Effector CD4-positive, alpha-beta T cell (primary cell): ENCODE measurements around the gene THAP7.
"Not testable (repeated sequence)": the region's sequence is repeated elsewhere in the genome, so short reads cannot be mapped to it uniquely, and the experiment has no call there.

Experiments used
- DNase-seq: peaks from one replicate; pipeline ENCODE4 v3.0.0-alpha.2; 2020
- total RNA-seq: gene quantifications from one replicate; lab custom pipeline; 2026; lab: John Stamatoyannopoulos, UW

THAP7 gene, protein sequence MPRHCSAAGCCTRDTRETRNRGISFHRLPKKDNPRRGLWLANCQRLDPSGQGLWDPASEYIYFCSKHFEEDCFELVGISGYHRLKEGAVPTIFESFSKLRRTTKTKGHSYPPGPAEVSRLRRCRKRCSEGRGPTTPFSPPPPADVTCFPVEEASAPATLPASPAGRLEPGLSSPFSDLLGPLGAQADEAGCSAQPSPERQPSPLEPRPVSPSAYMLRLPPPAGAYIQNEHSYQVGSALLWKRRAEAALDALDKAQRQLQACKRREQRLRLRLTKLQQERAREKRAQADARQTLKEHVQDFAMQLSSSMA
- total RNA-seq: 65.1 reads per million, percentile 74 among the genes with 10 or more reads in this experiment

DNA sequence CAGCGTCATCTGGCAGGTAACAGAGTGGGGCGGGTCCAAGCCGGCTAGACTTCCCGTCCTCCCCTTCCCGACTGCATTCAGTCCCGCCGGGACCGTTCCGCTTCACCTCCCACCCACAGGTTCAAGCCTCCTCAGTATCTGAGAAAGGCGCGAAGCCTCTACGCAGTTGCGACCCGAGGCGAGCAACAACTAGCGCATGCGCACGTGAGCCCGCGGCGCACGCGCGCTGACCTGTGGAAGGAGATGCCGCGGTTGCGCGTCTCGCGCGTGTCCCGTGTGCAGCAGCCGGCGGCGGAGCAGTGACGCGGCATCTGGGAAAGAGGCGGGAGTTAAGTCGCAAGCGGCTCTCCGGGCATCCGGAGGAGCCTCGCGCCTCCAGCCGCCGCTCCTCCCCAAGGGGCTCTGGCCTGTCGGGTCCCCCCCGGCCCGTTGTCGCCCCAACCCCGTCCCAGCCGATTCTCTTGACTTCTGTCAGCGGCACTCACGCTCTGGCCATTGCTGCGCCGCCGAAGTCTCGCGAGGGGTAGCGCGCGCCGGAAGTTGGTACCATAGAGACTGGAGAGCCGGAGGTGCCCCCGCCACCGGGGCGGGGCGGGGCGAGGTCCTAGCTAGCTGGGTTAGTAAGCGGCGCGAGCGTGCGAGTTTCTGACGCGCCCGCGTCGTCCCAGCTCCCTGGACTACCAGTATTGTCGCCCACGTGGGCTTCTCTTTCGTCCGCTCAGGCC, at the start of gene THAP7:
TSS of gene THAP7 (minus strand) at position 518 of the 725 bp plus-strand sequence. CDS start at position 311, 207 bp downstream.
- peak; percentile 97 for DNase-seq

DNA sequence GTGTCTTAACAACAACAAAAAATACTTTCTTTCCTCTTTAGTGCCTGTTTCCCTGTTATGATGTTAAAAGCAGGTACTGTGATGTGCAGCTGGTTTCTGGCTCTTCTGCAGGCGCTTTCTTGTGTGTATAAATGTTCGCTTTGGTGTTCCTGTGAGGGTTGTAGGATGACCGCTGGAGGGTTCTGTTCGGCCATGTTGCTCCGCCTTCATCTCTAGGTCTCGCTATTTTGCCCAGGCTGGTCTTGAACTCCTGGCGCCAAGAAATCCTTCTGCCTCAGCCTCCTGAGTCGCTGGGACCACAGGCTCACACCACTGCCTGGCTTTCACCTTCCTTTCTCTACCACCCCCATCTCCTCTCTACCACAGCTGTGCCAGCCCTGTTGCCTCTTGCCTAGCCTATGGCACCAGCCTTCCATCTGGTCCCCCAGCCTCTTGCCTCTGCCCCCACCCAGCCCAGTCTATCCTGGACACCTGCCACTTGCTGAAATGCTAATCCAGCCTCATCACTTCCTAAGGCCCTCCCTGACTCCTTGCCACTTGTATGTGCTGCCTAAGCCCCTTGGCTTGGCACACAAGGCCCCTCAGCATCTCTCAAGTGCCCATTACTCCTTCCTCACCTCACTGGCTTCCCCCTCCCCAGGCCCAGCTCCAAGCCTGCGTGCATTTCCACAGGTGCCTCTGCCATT, 49.4 kb upstream of the THAP7 start:
- no peak for DNase-seq

DNA sequence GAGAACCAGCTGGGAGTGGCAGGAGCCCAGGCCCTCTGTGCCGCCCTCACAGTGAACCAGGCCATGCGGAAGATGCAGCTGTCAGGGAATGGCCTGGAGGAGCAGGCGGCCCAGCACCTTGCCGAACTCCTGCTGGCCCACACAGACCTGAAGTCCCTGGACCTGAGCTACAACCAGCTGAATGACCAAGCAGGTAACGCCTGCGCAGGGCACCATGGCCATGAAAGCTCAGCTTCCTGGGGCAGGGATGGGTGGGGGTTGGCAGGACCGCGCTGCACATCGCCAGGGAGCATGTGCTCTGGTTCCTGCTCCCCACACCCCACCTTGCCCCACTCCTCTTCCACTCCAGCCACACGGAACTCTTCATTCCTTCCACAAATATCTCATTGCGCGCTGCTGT, 47.0 kb upstream of the THAP7 start:
- DNase-seq: not testable (repeated sequence)

DNA sequence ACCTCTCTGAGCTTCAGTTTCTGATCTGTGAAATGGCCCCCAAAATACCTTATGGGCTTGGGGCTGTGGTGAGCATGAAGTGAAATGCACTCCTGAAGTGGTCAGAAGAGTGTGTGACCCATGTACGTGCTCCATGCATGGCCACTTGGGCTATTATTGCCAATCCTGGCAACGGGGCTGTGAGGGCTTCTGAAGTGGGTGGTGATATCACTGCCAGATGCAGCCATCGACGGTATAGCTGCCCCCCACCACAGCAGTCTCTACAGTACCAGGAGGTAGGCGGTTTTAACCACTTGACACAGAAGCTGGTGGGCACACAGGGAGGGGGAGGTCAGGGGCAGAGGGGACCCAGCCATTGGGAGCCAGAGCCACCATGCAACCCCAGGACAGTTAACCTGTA, 46.5 kb upstream of the THAP7 start:
- not testable (repeated sequence) for DNase-seq

DNA sequence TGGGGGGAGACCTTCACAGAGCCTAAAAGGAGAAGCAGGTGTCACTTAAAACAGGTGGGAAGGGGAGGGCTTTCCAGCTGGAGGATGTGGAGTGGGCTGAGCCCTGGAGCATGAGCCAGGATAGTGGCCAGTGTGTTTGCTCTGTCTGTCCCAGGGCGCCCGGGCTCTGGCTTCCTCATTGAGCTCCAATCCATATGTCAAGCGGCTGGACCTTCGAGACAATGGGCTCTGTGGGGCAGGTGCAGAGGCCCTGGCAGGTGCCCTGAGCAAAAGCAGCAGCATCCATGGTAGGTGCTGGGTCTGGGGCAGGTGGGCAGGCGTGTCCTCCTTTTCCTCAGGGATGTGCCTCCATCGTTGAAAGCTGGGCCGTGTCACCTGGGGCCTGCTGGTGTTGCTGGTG, 45.8 kb upstream of the THAP7 start:
- DNase-seq: no peak

DNA sequence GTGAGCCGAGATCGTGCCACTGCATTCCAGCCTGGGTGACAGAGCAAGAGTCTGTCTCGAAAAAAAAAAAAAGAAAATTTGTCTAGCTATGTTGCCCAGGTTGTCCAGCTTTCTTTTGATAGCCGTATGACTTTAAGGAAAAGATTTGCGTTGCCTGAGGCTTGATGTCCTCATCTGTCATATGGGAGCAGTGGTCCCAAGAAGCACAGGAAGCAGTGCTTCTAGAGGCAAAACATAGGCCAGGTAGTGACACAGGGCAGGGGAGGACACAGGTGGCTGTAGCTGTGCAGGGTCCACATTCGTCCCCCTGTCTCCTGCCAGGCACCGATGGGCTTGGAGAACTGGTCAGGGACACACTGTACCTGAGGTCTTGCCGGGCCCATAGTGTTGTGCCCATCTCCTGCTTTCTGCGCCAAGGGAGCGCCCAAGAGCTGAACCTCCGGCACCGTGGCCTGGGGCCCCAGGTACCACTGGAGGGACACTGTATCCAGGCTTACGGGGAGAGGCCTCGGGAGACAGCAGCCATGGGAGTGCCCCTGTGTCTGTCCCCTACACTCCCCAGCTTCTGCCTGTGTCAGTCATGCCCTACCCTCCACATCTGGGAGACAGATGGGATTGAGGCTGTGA, 45.2 kb upstream of the THAP7 start:
- no peak for DNase-seq

DNA sequence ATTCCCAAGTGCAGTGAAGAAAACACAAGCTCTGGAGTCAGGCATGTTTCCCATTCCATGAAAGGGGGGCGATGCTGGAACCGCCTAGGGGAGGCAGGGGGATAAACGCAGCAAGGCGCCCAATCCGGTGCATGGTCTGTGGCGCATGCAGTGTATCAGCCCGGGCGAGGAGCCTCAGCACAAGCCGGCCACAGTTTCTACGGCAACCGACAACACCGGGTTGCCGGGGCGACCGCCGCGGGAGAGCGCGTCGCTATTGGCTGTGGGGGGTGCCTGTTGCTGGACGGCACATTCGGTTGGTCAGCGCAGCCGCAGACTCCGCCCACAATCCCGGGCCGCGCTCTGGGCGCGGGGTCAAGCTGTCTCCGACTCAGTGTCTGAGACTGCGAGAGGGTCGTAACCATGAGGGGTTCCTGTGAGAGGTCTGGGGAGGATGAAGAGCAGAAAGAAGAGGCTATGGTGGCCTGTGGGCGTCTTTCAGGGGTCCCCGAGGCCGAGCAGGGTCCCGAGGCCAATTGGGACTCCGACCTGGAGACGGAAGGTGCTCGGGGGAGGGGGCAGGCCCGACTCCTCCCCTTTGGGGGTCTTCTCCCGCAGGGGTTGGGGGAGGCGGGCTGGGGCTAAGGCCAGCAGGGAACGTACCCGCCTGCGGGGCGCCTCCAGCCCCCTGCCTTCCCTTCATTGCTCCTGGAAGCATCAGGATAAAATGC, 43.8 kb upstream of the THAP7 start, which contains the start of gene LRRC74B:
TSS of gene LRRC74B (plus strand) at position 362 of the 710 bp plus-strand sequence. CDS start at position 403, 41 bp downstream.
- DNase-seq: peak; percentile 21

DNA sequence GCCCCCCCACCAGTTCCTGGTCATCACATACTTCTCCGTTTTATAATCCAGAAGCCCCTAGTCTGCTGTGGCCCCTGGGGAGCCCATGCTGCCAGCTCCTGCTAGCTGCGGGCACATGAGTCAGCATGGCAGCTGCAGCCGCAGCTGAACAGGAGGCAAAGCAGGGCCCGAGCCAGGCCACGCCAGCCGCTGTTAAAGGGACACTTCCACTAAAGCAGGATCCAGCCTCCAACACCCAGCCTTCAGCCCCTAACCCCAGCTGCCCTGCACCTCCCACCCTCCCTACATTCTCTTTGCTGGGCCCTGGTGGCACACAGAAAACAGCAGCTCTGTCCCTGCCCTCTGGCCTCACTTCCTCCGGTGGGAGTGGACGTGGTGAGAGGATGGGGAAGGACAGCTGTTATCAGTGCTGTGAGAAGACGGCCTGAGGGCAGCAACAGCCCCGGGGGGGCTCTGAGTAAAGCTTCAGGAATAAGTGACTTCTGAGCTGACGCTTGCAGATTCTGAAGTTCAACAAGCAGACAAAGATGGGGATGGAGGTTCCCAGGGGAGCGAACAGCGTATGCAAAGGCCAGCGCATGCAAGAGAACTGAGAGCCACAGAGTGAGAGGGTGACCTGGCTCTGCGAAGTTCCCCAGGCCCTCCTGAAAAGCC, 43.1 kb upstream of the THAP7 start:
- no peak for DNase-seq

DNA sequence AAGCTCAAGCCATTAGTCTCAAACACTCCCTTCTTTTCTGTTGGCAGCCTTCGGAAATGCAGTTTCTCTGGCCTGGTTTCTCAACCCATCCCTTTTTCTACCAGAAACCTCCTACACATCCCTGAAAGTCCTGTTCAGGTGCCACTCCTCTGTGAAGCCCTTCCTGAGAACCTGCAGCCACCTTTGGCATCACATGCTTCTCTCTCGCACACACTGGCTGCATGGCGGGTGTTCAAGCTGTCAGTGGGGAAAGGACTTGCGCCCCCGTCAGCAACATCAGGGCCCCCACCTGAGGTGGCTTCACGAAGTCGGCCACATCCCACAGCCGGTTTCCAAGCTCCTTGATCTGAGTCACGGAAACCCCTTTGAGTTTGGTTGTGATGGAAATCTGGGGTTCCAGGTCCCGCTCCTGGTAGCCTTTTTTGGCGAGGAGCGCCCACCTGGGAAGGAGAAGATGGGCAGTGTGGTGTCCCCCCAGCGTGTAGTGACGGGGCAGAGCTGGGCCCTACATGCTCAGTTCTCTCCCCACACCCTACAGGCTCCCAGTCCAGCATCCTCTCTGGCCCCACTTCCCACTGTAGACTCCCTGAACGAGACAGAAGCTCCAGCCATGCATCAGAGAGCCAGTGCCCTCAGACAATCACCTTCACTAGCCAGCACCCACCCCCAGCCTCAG, 42.1 kb upstream of the THAP7 start:
- DNase-seq: no peak

DNA sequence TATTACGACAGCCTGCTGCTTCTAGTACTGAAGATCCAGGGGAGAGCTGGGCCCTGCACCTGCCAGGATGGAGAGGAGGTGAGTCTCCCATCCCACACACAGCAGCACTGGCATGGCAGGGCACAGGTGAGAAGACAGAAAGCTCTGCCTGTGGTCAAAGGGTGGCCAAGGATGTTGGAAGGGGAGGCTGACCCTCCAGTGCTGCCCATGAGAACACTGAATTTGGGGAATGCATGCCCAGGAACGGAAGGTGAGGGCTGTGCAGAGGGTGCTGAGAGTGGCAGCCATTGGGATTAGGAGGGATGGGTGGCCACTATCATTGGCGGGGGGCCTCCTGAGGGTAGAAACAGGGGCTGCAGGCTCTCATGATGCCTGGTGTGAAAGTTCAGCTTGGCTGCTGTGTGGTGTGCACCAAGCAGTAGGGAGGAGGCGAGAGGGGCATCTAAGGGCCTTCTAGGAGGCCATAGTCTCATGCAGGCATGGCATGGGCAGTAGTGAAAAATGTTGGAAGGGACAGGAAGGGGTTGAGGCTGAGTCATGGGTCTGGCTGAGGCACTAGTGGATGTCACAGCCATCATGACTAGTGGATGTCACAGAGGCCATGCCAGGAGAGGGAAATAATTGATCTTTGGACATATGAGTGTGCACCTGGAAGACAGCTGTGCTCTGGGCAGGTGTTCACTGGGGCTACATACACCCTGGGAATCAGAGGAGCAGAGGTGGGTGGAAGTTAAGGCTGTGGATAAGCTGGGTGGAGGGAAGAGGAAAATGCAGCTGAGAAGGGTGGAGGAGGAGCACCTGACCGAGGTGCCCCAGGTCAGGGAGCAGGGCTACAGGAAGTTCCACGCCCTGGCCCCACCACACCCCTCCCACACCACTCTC, 41.3 kb upstream of the THAP7 start:
- DNase-seq: no peak

DNA sequence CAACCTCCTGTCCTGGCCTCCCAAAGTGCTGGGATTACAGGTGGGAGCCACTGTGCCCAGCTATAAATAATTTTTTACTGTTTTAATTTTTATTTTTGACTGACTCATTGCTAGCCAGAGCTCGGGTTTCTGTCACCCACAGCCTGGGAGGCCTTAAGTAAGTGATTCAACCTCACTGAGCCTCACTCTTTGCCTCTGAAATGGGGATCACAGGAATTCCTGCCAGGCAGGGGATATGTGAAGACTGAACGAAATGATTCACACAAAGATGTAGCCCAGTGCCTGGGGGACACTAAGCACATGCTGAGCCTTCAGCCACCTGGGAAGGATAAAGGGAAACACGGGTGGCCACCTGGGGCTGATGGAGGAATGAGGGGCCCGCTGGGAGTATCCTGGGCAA, 40.0 kb upstream of the THAP7 start:
- DNase-seq: no peak

DNA sequence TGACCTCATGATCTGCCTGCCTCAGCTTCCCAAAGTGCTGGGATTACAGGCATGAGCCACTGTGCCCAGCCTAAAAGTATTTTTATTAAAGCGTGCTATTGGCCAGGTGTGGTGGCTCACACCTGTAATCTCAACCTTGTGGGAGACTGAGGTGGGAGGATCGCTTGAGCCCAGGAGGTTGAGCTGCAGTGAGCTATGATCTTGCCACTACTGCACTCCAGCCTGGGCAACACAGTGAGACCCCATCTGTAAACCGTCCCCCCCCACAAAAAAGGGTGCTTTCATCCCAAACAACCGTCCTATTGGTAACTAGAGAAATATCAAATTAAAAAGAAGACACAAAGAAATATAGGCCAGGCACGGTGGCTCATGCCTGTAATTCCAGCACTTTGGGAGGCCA, 37.2 kb upstream of the THAP7 start:
- DNase-seq: not testable (repeated sequence)

DNA sequence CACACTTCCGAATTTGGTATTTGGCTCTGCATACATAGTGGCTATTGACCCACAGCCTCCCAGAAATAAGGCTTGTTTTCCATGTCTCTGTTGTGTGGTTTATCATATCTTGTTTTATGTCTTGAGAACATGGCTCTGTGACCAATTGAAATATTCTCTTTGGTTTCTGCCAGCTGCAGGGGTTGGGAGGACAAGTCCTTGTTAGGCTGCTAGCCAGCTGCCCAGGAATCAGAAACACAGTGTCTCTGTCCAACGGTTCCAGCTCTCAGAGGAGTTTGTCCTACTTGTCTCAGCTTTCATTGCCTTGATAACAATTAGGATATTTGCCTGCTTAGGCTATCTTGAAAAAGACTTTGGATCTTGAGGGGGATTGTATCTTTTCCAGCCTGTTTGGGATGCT, 36.5 kb upstream of the THAP7 start:
- DNase-seq: no peak

DNA sequence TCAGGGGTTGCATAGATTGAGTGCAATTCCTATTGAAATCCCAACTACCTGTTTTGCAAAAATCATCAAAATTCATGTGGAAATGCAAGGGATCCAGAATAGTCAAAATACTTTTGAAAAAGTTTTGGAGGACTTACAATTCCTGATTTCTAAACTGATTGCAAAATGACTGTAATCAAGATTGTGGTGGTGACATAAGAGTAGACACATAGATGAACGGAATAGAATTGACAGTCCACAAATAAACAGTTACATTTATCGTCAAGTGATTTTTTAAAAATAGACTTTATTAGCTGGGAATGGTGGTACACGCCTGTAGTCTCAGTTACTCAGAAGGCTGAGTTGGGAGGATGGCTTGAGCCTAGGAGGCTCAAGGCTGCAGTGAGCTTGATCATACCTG, 33.1 kb upstream of the THAP7 start:
- DNase-seq: no peak

DNA sequence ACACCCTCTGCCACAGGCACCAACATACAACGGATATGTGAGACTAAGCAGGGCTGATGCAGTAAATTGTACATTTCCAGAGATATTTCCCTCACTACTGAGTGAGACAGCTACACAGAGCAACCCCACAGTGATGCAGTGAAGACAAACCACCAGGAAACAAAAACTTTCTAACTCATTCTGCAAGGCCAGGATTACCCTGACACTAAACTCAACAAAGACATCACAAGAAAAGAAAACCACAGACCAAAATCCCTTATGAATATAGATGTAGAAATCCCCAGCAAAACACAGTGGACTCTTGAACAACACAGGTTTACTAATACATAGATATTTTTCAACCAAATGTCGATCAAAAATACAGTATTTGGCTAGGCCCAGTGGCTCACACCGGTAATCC, 32.0 kb upstream of the THAP7 start:
- DNase-seq: no peak

DNA sequence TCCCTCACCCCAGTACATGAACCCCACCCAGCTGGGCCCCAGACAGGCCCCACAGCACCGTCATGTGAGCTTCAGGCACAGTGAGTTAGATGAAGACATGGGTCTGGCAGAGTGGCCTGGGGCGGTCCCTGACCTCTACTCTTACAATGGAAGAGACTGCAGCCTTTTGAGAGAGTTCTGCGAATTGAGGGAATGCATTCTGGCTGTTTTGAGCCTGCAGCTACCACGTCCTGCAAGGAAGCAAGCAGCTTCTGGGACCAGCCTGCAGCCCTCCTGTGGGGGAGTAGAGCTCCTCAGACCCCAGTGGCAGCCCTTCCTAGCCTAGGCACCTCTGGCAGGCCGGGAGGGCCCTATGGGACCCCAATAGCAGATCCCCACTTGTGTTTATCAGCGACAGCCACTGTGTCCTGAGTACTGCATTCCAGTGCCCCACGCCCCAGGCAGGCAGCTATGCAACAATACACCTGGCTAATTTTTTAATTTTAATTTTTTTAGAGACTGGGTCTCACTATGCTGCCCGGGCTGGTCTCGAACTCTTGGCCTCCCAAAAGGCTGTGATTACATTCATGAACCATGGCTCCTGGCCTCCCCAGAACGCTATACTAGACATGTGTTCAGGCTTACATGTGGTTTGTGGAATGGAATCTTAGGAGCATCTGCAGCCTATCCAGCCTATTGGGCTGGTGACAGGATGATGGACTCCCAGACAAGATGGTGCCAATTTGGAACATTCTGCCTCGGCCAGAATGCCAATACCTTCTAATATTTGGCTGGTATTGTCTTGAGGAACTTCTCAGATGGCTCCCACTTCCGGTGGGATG, 31.2 kb upstream of the THAP7 start:
- DNase-seq: no peak

DNA sequence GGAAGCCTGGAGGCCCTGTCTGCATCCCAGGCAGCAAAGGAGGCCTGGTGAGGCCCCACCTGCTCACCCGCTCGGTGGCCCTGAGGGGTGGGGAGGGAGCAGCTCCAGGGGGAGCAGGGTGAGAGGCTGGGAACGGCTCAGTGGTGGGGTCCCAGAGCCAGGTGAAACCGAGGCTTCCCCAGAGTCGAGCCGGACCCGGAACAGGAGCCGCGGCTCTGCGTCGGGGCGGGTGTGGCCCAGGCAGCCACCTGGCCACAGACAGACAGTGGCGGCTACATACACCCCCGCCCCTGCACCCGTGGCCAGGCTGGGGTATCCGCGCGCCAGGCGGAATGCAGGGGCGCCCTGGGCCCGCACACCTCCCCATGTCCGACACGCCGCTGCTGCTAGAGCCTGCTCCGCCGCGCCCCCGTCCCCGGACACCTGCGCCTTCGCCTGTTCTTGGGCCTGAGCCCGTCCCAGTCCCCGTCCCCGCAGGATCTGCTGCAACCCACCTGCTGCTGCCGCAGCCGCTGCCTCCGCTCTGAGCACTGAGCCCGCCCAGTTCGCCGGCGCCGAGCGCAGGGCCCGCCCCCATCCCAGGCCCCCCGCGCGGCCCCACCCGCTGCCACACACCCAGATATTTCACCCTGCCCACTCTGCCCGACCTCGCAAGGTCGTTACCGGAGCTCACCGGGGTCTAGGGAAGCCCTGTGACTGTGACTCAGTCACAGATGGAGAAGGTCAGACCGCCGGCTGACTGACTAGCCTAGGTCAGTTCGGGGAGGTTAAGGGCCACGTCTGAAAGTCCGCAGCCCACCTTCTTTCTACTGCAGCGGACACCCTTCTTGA, 30.3 kb upstream of the THAP7 start, which contains the start of gene SLC7A4:
TSS of gene SLC7A4 (minus strand) at position 525 of the 831 bp plus-strand sequence. CDS start 749 bp downstream, outside the sequence.
- no peak for DNase-seq

DNA sequence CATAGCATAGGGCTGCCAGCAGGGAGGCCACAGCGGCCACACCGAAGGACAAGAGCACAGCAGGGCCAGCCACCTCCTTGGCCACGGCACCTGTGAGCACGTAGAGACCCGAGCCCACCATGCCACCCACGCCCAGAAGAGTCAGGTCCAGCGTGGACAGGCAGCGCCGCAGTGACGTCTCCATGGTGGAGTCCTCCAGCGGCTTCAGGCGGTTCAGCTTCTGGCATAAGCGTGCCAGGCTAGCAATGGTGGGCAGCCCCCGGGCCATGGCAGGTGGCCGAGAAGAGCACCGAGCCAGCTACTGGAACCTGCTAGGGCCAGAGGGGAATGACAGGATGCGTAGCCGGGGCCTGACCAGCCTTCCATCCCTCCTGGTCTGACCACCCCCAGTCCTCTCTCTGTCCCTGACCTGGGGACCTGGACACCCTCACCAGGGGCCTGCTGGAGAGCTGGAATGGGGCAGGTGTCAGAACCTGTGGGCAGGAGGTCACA, 29.7 kb upstream of the THAP7 start:
- DNase-seq: no peak
